Measurements from ENCODE around the gene NMRK2.
"Not testable (repeated sequence)": the region's sequence is repeated elsewhere in the genome, so short reads cannot be mapped to it uniquely, and the experiment has no call there.

Gene NMRK2

DNA sequence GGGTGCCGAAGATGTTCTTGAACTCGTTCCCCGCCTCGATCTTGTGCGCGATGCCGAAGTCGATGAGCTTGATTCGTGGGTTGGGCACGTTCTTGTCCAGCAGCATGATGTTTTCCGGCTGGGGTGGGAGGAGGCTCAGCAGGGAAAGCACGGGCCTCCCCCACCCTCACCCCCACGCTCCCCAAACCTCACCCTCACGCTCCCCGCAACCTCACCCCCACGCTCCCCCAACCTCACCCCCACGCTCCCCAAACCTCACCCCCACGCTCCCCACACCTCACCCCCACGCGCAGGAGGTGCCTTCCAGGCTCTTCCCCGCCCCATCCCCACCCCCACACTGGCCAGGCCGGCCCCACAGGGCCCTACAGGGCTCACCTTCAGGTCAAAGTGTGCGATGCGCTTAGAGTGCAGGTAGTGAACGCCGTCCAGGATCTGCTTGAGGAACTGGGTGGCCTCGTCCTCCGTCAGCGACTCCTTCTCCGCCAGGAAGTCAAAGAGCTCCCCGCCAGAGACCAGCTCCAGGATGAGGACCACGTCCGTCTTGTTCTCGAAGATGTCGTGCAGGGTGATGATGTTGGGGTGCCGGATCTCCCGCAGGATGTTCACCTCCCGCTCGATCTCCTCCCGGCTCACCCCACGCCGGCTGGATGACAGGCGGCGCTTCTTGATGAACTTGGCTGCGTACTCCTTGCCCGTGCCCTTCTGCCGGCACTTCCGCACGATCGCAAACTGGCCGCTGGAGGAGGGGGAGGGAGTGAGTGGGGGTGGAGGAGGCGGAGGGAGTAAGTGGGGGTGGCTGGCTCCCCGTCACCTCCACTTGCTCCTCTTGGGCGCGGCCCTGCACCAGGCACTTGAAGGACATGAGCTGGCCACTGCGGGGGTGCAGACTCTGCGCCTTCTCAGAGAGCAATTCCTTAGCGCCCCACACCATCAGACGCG, 31.7 kb downstream of the NMRK2 start:
- no peak for DNase-seq

GRCh38 chr19:3966051-3967017, 33.5 kb downstream of the NMRK2 start:
- DNase-seq: no peak

GRCh38 chr19:3967983-3968382, 35.1 kb downstream of the NMRK2 start:
- not testable (repeated sequence) for DNase-seq

DNA sequence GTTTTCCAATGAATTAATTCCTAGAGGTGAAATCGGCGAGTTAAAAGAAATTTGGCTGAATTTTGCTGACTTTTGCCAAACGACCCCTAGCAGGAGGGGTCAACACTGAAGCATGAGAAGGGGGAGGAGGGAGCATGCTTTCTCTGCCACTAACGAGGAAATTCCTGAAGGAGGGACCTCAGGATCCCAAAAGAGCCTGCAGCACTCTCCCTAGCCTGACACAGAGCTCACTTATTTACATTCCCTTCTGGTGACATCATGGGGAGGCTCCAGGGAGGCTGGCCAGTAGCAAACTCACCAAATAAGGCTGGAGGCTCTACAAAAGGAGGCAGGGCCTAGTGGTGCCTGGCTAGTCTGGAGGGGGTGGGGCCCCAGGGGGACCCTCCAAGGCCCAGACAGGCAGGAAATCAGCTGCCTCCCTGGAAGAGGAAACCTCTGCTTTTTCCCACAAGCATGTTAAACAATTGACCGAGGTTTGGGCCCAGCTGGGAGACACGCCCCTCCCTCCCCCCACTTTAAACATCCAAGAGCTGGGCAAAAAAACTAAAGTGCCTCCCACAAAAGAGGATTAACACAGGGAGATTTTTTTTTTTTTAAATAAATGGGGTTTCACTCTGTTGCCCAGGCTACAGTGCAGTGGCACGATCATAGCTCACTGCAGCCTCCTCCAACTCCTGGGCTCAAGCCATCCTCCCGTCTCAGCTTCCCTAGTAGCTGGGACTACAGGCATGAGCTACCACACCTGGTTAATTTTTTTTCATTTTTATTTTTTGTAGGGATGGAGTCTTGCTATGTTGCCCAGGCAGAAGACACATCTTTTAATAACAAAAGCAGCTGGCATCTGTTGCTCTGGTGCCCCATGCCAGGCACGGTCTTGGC, 35.9 kb downstream of the NMRK2 start:
- no peak for DNase-seq

DNA sequence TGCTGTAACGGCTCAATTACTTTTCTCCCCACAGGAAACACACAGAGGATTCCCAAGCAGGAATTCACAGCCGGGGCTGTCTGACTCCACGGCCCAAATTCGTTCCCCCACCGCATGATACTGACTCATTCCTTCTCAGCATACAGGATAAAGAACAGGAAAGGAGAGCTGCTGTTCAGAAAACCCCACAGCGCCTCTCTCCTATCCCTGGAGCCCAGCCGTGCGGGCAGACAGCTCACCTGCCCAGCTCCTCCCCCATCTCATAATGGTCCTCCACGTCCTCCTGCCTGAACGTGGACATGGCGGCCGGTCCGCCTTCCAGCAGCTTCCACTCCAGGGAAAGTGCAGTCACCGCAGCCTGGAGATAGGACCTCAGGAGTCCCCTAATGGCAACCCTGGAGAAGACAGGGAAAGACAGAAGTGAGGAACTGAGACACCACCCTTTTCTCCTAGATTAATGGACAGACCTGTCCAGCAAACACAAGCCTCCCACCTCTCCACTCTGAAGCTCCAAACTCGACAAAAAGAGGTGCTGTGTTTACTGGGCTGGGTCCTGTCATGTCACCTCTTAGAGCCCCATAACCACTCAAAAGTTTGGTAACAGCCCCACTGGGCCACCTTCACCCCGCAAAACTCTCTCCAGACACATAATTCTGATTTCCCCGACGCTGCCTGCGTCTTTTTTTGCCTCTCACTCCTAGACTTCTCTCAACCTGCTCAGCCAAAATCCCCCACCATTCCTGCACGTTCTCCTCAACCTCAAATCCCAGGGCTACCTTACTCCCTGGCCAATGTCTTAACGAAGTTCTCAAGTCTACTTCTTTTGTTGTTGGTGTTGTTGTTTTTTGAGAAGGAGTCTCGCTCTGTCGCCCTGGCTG, 36.8 kb downstream of the NMRK2 start:
- DNase-seq: no peak

DNA sequence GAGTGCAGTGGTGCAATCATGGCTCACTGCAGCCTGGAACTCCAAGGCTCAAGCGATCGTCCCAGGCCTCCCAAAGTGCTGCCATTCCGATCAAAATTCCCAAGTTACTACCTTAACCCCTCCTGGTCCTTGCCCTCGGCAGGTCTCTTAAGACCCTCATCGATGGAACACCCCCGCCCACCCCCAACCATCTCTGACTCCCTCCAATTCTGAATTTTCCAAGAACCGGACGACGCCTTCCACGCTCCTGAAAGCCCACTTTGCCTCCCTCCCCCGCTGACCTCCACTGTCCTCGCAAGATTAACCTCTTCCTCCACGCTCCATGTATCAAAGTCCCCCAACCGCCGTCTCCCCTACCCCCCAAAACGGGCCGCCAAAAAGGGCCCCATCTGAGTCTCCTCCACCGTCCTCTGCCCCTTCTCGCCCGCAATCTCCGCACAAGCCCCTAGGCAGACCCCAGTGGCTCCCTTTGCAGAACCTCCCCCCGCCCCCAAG, 37.5 kb downstream of the NMRK2 start:
- no peak for DNase-seq

DNA sequence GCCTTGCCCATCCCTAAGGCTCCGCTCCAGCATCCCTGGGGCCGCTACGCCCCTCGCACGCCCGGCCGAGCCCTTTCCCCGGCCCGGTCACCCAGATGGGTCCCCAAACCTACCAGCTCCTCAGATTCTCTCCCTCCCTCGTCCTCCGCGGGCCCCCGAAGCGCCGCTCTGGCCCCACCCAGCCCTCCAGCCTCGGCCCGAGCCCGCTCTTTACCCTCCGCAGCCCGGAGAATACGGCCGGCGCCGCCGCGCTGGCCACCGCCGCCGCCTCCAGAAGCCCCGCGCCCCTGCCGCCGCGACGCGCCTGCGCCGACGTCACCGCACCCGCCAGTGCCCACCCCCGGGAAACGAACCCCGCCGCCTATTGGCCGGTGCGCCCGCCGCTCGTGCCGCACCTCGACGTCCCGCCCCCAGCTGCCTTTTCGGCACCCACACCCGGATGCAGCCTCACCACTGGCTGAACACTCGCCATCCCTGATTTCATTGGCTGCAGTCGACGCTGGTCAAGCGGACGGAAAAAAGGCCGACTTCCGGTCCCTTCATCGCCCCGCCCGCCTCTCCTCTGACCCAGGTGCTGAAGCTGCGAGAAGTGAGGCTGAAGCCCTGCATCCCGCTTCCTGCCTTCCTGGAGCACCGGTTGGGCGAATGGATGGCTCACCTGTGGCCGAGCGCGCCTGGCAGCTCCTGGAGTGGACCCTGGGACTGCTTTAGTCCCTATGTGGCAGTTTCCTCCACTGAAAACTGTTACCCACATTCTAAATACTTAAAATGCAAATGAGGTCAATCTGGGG, 38.1 kb downstream of the NMRK2 start, which contains the start of gene DAPK3:
Gene DAPK3 (minus strand): TSS at position 292 of the 791 bp plus-strand sequence. CDS start 1,364 bp downstream, outside the sequence.
- DNase-seq: peak; percentile 85

- no peak for DNase-seq
These were observed 42.3 kb downstream of the NMRK2 start for GRCh38 chr19:3975144-3975543.

GRCh38 chr19:3975637-3976087, 42.8 kb downstream of the NMRK2 start:
- no peak for DNase-seq

- DNase-seq: no peak
These were observed 43.8 kb downstream of the NMRK2 start for GRCh38 chr19:3976495-3977241.

GRCh38 chr19:3977242-3978143, 44.6 kb downstream of the NMRK2 start:
- no peak for DNase-seq

DNA sequence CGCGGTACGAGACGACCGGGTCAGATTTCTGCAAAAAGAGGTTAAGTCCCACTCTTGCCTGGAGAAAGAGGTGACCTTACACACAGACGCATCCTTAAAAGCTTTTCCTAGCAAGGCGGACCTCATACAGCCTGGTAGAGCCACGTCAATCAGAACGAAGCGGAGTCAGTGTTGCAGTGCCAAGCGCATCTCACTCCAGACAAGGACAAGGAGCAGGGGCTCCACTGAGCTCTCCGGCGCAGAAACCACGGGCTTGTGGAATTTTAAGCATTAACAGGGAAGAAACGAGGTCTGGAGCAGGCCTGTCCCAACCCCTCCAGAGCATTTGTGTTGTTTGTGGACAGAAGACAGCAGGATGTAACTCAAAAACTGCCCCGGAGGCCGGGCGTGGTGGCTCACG, 45.3 kb downstream of the NMRK2 start:
- DNase-seq: no peak

DNA sequence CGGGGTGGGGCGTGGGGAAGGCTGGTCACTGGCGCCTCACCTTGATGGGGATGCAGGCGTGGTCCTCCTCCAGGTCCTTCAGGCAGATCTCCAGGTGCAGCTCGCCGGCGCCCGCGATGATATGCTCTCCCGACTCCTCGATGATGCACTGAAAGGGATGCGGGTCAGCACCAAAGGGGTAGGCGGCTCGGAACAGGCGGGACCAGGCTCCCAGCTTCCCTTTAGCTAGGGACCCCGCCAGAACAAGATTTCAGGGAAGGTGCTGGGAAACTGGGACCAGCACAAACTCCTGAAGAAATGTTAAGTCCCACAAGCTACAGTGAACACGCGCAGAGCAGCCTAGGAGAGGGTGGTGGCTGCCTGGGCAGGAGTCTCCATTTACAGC, 46.4 kb downstream of the NMRK2 start:
- no peak for DNase-seq

DNA sequence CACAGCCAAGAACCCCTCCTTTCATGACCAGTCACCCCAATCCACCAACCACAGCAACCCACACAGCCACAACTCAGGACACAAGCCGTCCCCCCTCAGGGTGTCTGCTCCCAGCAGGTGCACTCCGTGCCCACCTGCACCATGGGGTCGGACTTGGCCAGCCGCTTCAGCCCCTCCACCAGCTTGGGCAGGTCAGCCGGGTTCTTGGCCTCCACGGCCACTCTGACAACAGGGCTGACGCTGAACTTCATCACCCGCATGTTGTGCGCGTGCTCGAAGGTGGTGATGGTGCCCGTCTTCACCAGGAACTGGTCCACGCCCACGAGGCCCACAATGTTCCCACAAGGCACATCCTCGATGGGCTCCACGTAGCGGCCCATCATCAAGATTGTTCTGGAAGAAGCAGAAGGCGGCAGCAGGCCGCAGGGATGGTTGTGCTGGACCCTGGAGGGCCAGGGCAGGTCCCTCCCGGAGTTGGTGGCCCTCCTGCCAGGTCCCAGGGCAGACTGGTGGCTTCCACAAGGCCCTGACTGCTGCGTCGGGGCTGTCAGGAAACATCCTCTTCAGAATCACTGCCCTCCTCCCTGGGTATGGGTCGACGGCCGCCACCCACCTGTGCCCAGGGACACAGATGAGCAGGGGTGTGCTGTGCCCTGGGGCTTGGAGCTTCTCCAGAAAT, 46.9 kb downstream of the NMRK2 start:
- no peak for DNase-seq

- no peak for DNase-seq
These were observed 47.7 kb downstream of the NMRK2 start for GRCh38 chr19:3980353-3981251.

DNA sequence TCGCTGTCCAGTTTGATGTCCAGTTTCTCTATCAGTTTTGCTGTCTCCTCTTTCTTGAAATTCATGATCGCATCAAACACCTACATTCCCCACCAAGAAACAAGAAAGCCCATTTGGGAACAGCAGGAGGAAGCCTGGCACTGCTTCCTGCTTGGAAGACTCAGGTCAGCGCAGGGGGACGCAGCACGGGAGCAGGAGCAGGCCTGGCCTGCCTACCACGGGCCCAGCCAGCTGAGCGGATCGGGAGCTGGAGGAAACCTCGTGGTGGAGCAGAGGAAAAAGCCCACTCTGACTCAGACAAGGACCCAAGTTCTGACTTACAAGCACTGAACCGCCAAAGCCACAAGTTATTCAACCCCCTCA, 48.5 kb downstream of the NMRK2 start:
- no peak for DNase-seq
